Measurements from ENCODE around the gene RTL5. TPM values are rescaled to one million over a fixed set of nuclear protein-coding genes. Genes with fewer than 3 reads are reported as not detected.

The RTL5 gene
- total RNA-seq, 5 donors from 2014 or later (not counting 1 experiment from before 2014, with no cell fraction given), result 0.98 to 8.7 (median 3.4) TPM

DNA sequence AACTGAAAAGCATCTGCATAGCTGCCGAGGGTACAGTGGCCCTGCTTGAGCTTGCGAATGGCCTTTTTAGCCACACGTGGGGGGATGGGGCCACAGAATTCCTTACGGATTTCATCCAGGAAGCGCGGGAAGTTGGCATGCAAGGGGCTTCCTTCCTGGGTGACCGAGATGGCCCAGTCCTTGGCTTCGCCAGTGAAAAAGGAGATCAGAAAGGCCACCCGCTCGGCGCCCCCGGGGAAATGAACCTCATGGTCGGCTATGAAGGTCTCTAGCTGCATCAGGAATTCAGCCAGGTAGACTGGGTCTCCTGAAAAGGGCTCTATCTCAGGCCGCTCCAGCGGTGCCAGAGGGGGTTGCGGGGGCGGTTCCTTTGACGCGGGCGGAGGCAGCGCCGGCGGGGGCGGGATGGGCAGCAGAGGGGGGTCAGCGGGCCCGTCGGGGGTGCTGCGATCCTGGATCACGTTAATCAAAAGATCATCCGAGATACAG is 909 bp downstream of the RTL5 start:
- no peak for ATAC-seq (replicated peaks in 1 of 4)
- Mint-ChIP-seq H3K9me3 (no peaks in the 10 kb centered on the region), H3K27ac (no peak overlapping the region), H3K4me3 (peak overlapping the region; percentile 62 to 69 (median 69)), H3K36me3 (peaks cover 3% of the 10 kb centered on the region), H3K27me3 (peaks cover 16 to 31% of the 10 kb centered on the region in 2 donors), H3K4me1 (peaks cover 14 to 31% (median 18%) of the 10 kb centered on the region in 3 donors)
- peaks cover 0 to 31% of the 10 kb centered on the region in 2 experiments for H3K4me1 ChIP-seq (ENCODE audit: control insufficient read depth in 1 of 2, extremely low read depth in 1 of 2, insufficient read depth in 2 of 2, low read length in 2 of 2)
- ChIA-PET POLR2A (interaction anchor here in 1 of 2 donors (0.7 kb wide), 1 partner anchor 29 kb away, joined by 3 read pairs; no protein-coding TSS in a partner anchor), CTCF (interaction anchor here in 1 of 2 donors (1.4 kb wide), 1 partner anchor 107 kb away, joined by 3 read pairs; no protein-coding TSS in a partner anchor)
- no peak for DNase-seq
- peak overlapping the region in 1 of 2 donors; percentile 46 for H3K4me3 ChIP-seq (ENCODE audit: control insufficient read depth in 1 of 2, extremely low read depth in 1 of 2, low read length in 1 of 2)
- H3K27me3 ChIP-seq (replicated peaks in 1 of 2; ENCODE audit: control insufficient read depth in 2 of 2, extremely low read depth in 1 of 2, insufficient read depth in 2 of 2, low read length in 1 of 2), result peaks cover 0 to 21% of the 10 kb centered on the region in 2 experiments
- H3K9me3 ChIP-seq, result no peaks in the 10 kb centered on the region
- H3K36me3 ChIP-seq (ENCODE audit: control insufficient read depth in 2 of 2, extremely low read depth in 1 of 2, insufficient read depth in 1 of 2, low read length in 1 of 2), result no peaks in the 10 kb centered on the region
- 42% methylated on average over 19 of the region's 30 CpGs for WGBS (ENCODE audit: insufficient coverage)
- no peak overlapping the region for H3K27ac ChIP-seq (ENCODE audit: low read length)

DNA sequence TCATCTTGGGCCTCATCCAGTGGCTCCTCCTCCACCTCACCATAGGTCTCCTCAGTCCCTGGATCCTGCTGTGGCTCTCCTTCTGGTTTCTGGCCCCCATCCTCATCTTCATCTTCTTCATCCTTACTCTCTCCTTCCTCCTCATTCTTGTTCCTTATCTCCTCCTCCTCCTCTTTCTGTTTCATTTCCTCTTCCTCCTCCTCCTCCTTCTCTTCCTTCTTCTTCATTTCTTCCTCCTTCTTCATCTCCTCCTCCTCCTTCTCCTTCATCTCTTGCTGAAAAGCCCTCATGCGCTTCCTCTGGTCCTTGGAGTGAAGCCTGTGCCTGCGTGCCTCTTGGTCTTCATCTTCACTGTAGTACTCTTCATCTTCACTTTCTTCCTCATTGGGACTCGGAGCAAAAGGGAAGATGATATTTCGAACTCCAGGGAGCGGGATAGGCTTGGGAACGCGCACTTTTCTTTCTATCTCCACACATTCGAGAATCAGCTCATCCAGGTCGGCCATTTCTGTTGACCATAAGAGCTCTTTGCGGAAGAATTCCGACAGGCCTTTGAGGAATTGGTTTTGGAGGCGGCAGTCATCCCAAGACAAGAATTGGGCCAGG is 1.5 kb downstream of the RTL5 start:
- Mint-ChIP-seq H3K27ac (no peak overlapping the region), H3K27me3 (peaks cover 17 to 36% of the 10 kb centered on the region in 2 donors), H3K4me3 (peak overlapping the region; percentile 28 to 69 (median 62)), H3K9me3 (no peaks in the 10 kb centered on the region), H3K36me3 (peaks cover 3% of the 10 kb centered on the region), H3K4me1 (peaks cover 14 to 36% (median 20%) of the 10 kb centered on the region in 3 donors)
- ATAC-seq (replicated peaks in 1 of 4) (no peak), DNase-seq (no peak)
- Histone ChIP-seq H3K27ac (ENCODE audit: low read length) (no peak overlapping the region), H3K36me3 (ENCODE audit: control insufficient read depth in 2 of 2, extremely low read depth in 1 of 2, insufficient read depth in 1 of 2, low read length in 1 of 2) (no peaks in the 10 kb centered on the region), H3K4me1 (ENCODE audit: control insufficient read depth in 1 of 2, extremely low read depth in 1 of 2, insufficient read depth in 2 of 2, low read length in 2 of 2) (peaks cover 0 to 37% of the 10 kb centered on the region in 2 experiments), H3K27me3 (replicated peaks in 1 of 2; ENCODE audit: control insufficient read depth in 2 of 2, extremely low read depth in 1 of 2, insufficient read depth in 2 of 2, low read length in 1 of 2) (peaks cover 0 to 21% of the 10 kb centered on the region in 2 experiments), H3K9me3 (no peaks in the 10 kb centered on the region), H3K4me3 (ENCODE audit: control insufficient read depth in 1 of 2, extremely low read depth in 1 of 2, low read length in 1 of 2) (no peak overlapping the region)
- WGBS (ENCODE audit: insufficient coverage), result 93% methylated on average over 6 of the region's 12 CpGs
- ChIA-PET CTCF (interaction anchor here in 1 of 2 donors (1.0 to 1.4 kb wide), 2 partner anchors 106 to 112 kb away, joined by 3 to 5 read pairs; no protein-coding TSS in a partner anchor), POLR2A (interaction anchor here in 1 of 2 donors (0.5 kb wide), 1 partner anchor 32 kb away, joined by 4 read pairs; no protein-coding TSS in a partner anchor)

DNA sequence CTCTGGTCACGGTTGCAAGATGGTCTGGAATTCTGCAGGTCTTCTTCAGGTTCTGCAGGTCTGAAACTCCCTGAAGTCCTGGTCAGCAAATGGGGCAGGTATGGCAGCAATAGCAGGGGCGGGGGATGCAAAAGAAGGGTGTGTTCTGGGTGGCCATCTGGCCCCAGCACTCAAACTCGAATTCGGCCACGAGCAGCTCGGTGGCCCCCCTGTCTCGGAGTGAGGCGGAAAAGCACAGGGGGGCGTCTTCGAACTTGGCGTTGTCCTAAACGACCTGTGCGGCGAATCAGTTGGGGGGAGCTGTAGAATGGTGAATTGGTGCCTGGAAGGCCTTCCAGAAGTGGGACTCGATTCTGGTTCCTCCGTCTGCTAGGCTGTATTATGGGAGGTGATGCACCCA is 2.1 kb downstream of the RTL5 start:
- Mint-ChIP-seq H3K9me3 (no peaks in the 10 kb centered on the region), H3K4me3 (peak overlapping the region in 1 of 3 donors; percentile 18), H3K4me1 (peaks cover 14 to 42% (median 26%) of the 10 kb centered on the region in 3 donors), H3K27me3 (peaks cover 18 to 42% of the 10 kb centered on the region in 2 donors), H3K27ac (no peak overlapping the region), H3K36me3 (peaks cover 3% of the 10 kb centered on the region)
- Histone ChIP-seq H3K27ac (ENCODE audit: low read length) (no peak overlapping the region), H3K36me3 (ENCODE audit: control insufficient read depth in 2 of 2, extremely low read depth in 1 of 2, insufficient read depth in 1 of 2, low read length in 1 of 2) (no peaks in the 10 kb centered on the region), H3K27me3 (replicated peaks in 1 of 2; ENCODE audit: control insufficient read depth in 2 of 2, extremely low read depth in 1 of 2, insufficient read depth in 2 of 2, low read length in 1 of 2) (peaks cover 0 to 21% of the 10 kb centered on the region in 2 experiments), H3K4me1 (ENCODE audit: control insufficient read depth in 1 of 2, extremely low read depth in 1 of 2, insufficient read depth in 2 of 2, low read length in 2 of 2) (peaks cover 0 to 43% of the 10 kb centered on the region in 2 experiments), H3K9me3 (no peaks in the 10 kb centered on the region), H3K4me3 (ENCODE audit: control insufficient read depth in 1 of 2, extremely low read depth in 1 of 2, low read length in 1 of 2) (no peak overlapping the region)
- POLR2A ChIA-PET, result interaction anchor here in 1 of 2 donors (0.5 kb wide), 1 partner anchor 31 kb away, joined by 4 read pairs; no protein-coding TSS in a partner anchor
- no peak for ATAC-seq (replicated peaks in 1 of 4)
- CTCF ChIA-PET, result interaction anchor here in 1 of 2 donors (1.0 to 1.4 kb wide), 2 partner anchors 105 to 112 kb away, joined by 3 to 5 read pairs; no protein-coding TSS in a partner anchor
- DNase-seq, result no peak
- WGBS (ENCODE audit: insufficient coverage), result 93% methylated on average over 6 of the region's 16 CpGs

DNA sequence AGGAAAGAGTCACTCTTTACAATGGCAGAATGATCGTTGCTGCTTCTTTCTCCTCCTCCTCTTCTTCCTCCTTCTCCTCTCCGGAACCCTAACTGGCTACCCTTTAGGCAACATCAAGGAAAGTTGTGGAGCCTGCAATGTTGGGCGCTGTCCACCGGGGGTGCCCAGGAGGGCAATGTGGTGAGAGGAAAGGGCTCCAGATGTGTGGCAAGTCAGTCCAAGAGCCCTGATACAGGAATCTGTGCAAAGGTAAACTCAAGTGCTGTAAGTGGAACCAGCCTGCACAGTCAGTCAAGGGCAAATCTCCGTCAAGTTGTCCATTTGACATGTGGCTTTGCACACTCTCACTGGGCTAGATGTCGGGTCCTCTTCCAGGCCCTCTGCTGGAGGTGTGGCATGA is 2.8 kb downstream of the RTL5 start:
- WGBS (ENCODE audit: insufficient coverage), result no CpG with 5 or more reads among the region's 6 CpGs
- ChIA-PET CTCF (no interaction called here), POLR2A (no interaction called here)
- Histone ChIP-seq H3K36me3 (ENCODE audit: control insufficient read depth in 2 of 2, extremely low read depth in 1 of 2, insufficient read depth in 1 of 2, low read length in 1 of 2) (no peaks in the 10 kb centered on the region), H3K27ac (ENCODE audit: low read length) (no peak overlapping the region), H3K4me1 (ENCODE audit: control insufficient read depth in 1 of 2, extremely low read depth in 1 of 2, insufficient read depth in 2 of 2, low read length in 2 of 2) (peaks cover 0 to 51% of the 10 kb centered on the region in 2 experiments), H3K4me3 (ENCODE audit: control insufficient read depth in 1 of 2, extremely low read depth in 1 of 2, low read length in 1 of 2) (no peak overlapping the region), H3K9me3 (no peaks in the 10 kb centered on the region), H3K27me3 (replicated peaks in 1 of 2; ENCODE audit: control insufficient read depth in 2 of 2, extremely low read depth in 1 of 2, insufficient read depth in 2 of 2, low read length in 1 of 2) (peaks cover 0 to 21% of the 10 kb centered on the region in 2 experiments)
- H3K4me1 Mint-ChIP-seq, result peaks cover 14 to 50% (median 34%) of the 10 kb centered on the region in 3 donors
- H3K4me3 Mint-ChIP-seq, result peak overlapping the region in 1 of 3 donors; percentile 18
- H3K36me3 Mint-ChIP-seq, result peaks cover 3% of the 10 kb centered on the region
- H3K27ac Mint-ChIP-seq, result peak overlapping the region in 1 of 2 donors; percentile 8
- ATAC-seq (replicated peaks in 1 of 4) (no peak), DNase-seq (peak in 4 of 35 experiments; percentile 14 to 40 (median 16))
- no peaks in the 10 kb centered on the region for H3K9me3 Mint-ChIP-seq
- H3K27me3 Mint-ChIP-seq, result peaks cover 13 to 41% of the 10 kb centered on the region in 2 donors

DNA sequence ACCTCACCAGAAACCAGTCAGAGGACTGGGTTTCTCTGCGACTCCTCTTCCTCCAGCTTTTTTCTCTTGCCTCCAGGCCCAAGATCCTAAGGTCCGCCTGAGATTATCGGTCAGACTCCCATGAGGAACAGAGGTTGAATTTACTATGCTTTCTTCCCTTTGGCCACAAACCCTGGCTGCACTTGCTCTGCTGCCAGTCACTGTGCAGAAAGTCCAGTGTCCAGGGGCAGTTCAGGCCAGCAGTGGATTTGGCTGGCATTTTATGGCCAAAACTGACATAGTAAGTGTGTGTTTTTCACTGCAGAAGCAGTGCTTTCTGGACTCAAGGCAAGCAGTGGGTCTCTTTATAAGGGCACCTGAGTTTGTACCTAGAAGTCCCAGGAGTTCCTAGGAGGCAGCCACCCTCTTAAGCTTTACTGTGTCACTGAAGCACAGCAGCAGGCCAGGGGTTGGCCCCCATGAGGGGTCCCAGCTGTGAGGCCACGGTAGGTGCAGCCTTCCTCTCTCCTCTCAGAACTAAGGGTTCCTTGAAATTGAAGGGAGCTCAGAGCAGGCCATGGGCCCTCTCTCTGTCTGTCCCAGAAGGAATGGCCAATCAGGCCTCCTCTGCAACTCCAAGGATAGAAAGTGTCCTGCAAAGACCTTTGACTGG is 3.4 kb downstream of the RTL5 start:
- H3K9me3 Mint-ChIP-seq, result no peaks in the 10 kb centered on the region
- peaks cover 0 to 21% of the 10 kb centered on the region in 2 experiments for H3K27me3 ChIP-seq (replicated peaks in 1 of 2; ENCODE audit: control insufficient read depth in 2 of 2, extremely low read depth in 1 of 2, insufficient read depth in 2 of 2, low read length in 1 of 2)
- H3K4me1 ChIP-seq (ENCODE audit: control insufficient read depth in 1 of 2, extremely low read depth in 1 of 2, insufficient read depth in 2 of 2, low read length in 2 of 2), result peaks cover 0 to 56% of the 10 kb centered on the region in 2 experiments
- WGBS (ENCODE audit: insufficient coverage), result 100% methylated on average over 2 of the region's 4 CpGs
- no peak overlapping the region for H3K27ac ChIP-seq (ENCODE audit: low read length)
- H3K4me3 ChIP-seq (ENCODE audit: control insufficient read depth in 1 of 2, extremely low read depth in 1 of 2, low read length in 1 of 2), result no peak overlapping the region
- H3K36me3 ChIP-seq (ENCODE audit: control insufficient read depth in 2 of 2, extremely low read depth in 1 of 2, insufficient read depth in 1 of 2, low read length in 1 of 2), result no peaks in the 10 kb centered on the region
- H3K4me1 Mint-ChIP-seq, result peaks cover 15 to 54% (median 40%) of the 10 kb centered on the region in 3 donors
- peaks cover 11 to 38% of the 10 kb centered on the region in 2 donors for H3K27me3 Mint-ChIP-seq
- DNase-seq (no peak), ATAC-seq (replicated peaks in 1 of 4) (no peak)
- H3K9me3 ChIP-seq, result no peaks in the 10 kb centered on the region
- no peak overlapping the region for H3K4me3 Mint-ChIP-seq
- no peak overlapping the region for H3K27ac Mint-ChIP-seq
- CTCF ChIA-PET, result interaction anchor here (0.6 to 1.1 kb wide), 2 partner anchors 29 to 115 kb away, joined by 3 read pairs; no protein-coding TSS in a partner anchor
- POLR2A ChIA-PET, result no interaction called here
- peaks cover 3% of the 10 kb centered on the region for H3K36me3 Mint-ChIP-seq

DNA sequence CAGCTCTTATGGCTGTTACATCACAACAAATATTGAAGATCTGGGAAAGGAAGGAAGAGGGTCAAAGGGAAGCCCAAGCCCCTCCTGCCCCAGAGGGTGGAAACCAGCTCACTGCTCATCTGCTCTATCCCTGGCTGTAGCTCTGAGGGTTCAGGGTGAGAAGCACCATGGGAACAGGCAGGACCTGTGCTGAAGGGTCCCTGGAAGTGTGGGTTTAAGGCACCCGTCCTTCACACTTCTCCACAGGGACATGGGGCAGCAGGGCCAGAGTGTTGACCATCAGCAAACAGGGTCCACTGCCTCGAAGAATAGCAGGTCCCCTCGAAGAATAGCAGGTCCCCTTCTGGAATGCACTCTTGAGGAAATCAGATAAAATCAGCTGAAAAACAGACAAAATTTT is 4.4 kb downstream of the RTL5 start:
- ChIA-PET CTCF (interaction anchor here (0.6 to 3.3 kb wide), 13 partner anchors 16 to 259 kb away, joined by 3 to 20 read pairs (median 3); no protein-coding TSS in a partner anchor), POLR2A (no interaction called here)
- Histone ChIP-seq H3K36me3 (ENCODE audit: control insufficient read depth in 2 of 2, extremely low read depth in 1 of 2, insufficient read depth in 1 of 2, low read length in 1 of 2) (no peaks in the 10 kb centered on the region), H3K27ac (ENCODE audit: low read length) (no peak overlapping the region), H3K4me1 (ENCODE audit: control insufficient read depth in 1 of 2, extremely low read depth in 1 of 2, insufficient read depth in 2 of 2, low read length in 2 of 2) (peaks cover 0 to 62% of the 10 kb centered on the region in 2 experiments), H3K9me3 (no peaks in the 10 kb centered on the region), H3K27me3 (replicated peaks in 1 of 2; ENCODE audit: control insufficient read depth in 2 of 2, extremely low read depth in 1 of 2, insufficient read depth in 2 of 2, low read length in 1 of 2) (peaks cover 0 to 17% of the 10 kb centered on the region in 2 experiments), H3K4me3 (ENCODE audit: control insufficient read depth in 1 of 2, extremely low read depth in 1 of 2, low read length in 1 of 2) (no peak overlapping the region)
- Mint-ChIP-seq H3K4me3 (no peak overlapping the region), H3K27me3 (peaks cover 10 to 35% of the 10 kb centered on the region in 2 donors), H3K36me3 (peaks cover 6% of the 10 kb centered on the region), H3K9me3 (no peaks in the 10 kb centered on the region), H3K4me1 (peaks cover 22 to 63% (median 47%) of the 10 kb centered on the region in 3 donors), H3K27ac (no peak overlapping the region)
- ATAC-seq (replicated peaks in 1 of 4) (no peak), DNase-seq (no peak)
- no CpG with 5 or more reads among the region's 3 CpGs for WGBS (ENCODE audit: insufficient coverage)
